Suprapubic skin (tissue), 4 donors: Measurements from ENCODE around the gene VGF.

Experiments used
- EP300 ChIP-seq: sonication (generic); formaldehyde crosslinking; IDR thresholded peaks from one replicate; pipeline ENCODE4 v1.6.1; 2017; ENCODE audit warnings: antibody characterized with exemption
- POLR2AphosphoS5 ChIP-seq, 3 donors: sonication (generic); formaldehyde crosslinking; IDR thresholded peaks; one replicate each; pipeline ENCODE4 v1.6.1; 2017; ENCODE audit warnings: antibody characterized with exemption in 3 of 3
- TF ChIP-seq, protein P1 (sequence below), 2 donors: fragments of 200-600 bp in 1 of 2; fragments of 450-650 bp in 1 of 2; sonication (generic) in 1 of 2; IDR thresholded peaks; one replicate each; pipeline ENCODE4 v1.5.1; 2016 to 2019; ENCODE audit warnings: antibody characterized with exemption in 2 of 2, mild to moderate bottlenecking in 1 of 2, moderate library complexity in 1 of 2

- TF ChIP-seq EP300 (no peak), POLR2AphosphoS5 (IDR thresholded peaks at IDR 0.05) (no peak)
- TF ChIP-seq, protein P1, sequence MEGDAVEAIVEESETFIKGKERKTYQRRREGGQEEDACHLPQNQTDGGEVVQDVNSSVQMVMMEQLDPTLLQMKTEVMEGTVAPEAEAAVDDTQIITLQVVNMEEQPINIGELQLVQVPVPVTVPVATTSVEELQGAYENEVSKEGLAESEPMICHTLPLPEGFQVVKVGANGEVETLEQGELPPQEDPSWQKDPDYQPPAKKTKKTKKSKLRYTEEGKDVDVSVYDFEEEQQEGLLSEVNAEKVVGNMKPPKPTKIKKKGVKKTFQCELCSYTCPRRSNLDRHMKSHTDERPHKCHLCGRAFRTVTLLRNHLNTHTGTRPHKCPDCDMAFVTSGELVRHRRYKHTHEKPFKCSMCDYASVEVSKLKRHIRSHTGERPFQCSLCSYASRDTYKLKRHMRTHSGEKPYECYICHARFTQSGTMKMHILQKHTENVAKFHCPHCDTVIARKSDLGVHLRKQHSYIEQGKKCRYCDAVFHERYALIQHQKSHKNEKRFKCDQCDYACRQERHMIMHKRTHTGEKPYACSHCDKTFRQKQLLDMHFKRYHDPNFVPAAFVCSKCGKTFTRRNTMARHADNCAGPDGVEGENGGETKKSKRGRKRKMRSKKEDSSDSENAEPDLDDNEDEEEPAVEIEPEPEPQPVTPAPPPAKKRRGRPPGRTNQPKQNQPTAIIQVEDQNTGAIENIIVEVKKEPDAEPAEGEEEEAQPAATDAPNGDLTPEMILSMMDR (IDR thresholded peaks at IDR 0.05): no peak
Observed at GRCh38 chr7:101198476-101198875, 33.1 kb upstream of the VGF start.
